Measurements from ENCODE around the gene CWF19L2.

DNA sequence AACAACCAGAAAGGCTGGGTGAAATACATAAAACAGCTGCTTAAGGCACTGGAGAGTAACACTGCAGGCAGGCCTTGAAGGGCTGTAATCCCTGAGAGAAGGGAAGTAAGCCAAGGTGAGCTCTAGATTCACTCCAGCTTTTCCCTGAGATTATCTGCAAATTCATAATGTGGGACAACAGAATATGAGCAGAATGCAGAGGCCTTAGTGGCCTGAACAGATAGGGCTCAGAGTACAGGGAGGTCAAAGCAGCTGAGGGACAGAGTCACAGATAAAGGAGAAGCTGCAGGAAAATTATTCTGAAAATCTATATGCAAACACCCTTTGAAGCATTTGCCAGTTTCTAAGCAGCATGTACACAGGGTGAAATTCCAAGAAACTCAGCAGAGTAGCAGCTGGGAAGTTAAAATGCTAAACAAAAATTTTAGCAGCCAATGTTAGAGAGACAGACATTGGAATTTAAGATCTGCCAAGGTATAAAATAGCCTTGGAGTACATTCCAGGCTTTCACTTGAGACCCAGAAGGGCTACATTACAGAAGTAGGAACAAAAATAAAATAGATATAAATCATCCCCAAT is 48.1 kb upstream of the CWF19L2 start:
- TF ChIP-seq POLR2AphosphoS5 (IDR thresholded peaks at IDR 0.05), result no peak
- TF ChIP-seq POLR2A (IDR thresholded peaks at IDR 0.05), result no peak

All from spleen (tissue), 3 donors.